IMR-90 (cell line): ENCODE measurements around the gene LANCL1. TPM values are rescaled to one million over a fixed set of nuclear protein-coding genes. Genes with fewer than 3 reads are reported as not detected.

Source experiments
- ATAC-seq: fragments of 200-7000 bp; cut with Tn5 transposase; 2 replicates; pipeline ENCODE4 v1.9.1; 2020; ENCODE audit warnings: low read depth, mild to moderate bottlenecking, moderate library complexity
- BruUV-seq: library from RNA; stranded (reverse); fragments of 400-500 nt; replicated peaks from 2 replicates; lab custom pipeline; 2021; lab: Mats Ljungman, UMichigan
- CTCF ChIA-PET: fragments of 300-600 bp; formaldehyde crosslinking; extraction: SDS; loops from one replicate; lab custom pipeline; 2021; ENCODE audit warnings: antibody characterized with exemption; lab: Yijun Ruan, JAX
- POLR2A ChIA-PET: fragments of 300-600 bp; sonication (Branson Sonifier 250); formaldehyde crosslinking; loops from one replicate; lab custom pipeline; 2022; ENCODE audit warnings: antibody characterized with exemption; ENCODE audit not compliant: unreplicated experiment; lab: Charles Lee
- DNase-seq: peaks from one replicate; pipeline ENCODE4 v3.0.0; 2013
- H2AFZ ChIP-seq: replicated peaks from 2 replicates; pipeline ENCODE3; 2013; ENCODE audit warnings: low read length, mild to moderate bottlenecking; ENCODE audit not compliant: poor library complexity
- H2AK5ac ChIP-seq: 2 replicates; pipeline ENCODE4 v1.6.1; 2013; ENCODE audit warnings: low read depth, low read length, inconsistent platforms
- H2AK9ac ChIP-seq: replicated peaks from 2 replicates; pipeline ENCODE3; 2013; ENCODE audit warnings: mild to moderate bottlenecking, low read depth, low read length, moderate library complexity; ENCODE audit not compliant: poor library complexity
- H2BK120ac ChIP-seq: 2 replicates; pipeline ENCODE4 v1.6.1; 2013; ENCODE audit warnings: low read depth, low read length, inconsistent platforms
- H2BK15ac ChIP-seq: 3 replicates; pipeline ENCODE4 v1.6.1; 2013; ENCODE audit warnings: low read depth, low read length, inconsistent platforms
- H2BK20ac ChIP-seq: 2 replicates; pipeline ENCODE4 v1.6.1; 2013; ENCODE audit warnings: low read depth, mild to moderate bottlenecking, inconsistent platforms, low read length, moderate library complexity
- H2BK5ac ChIP-seq: 2 replicates; pipeline ENCODE4 v1.6.1; 2013; ENCODE audit warnings: mild to moderate bottlenecking, low read depth, low read length, inconsistent platforms; ENCODE audit not compliant: poor library complexity, severe bottlenecking
- H3K14ac ChIP-seq: replicated peaks from 2 replicates; pipeline ENCODE4 v1.6.1; 2013; ENCODE audit warnings: low read depth, low read length, inconsistent platforms
- H3K18ac ChIP-seq: 2 replicates; pipeline ENCODE4 v1.6.1; 2013; ENCODE audit warnings: low read depth, low read length, control low read depth
- H3K23ac ChIP-seq: 2 replicates; pipeline ENCODE4 v1.6.1; 2013; ENCODE audit warnings: low read depth, low read length, inconsistent platforms
- H3K27ac ChIP-seq: 2 replicates; pipeline ENCODE4 v1.5.1; 2013; ENCODE audit warnings: mild to moderate bottlenecking, control low read depth, low read length; ENCODE audit not compliant: insufficient read depth
- H3K27me3 ChIP-seq: 2 replicates; pipeline ENCODE4 v1.6.1; 2013; ENCODE audit warnings: low read length; ENCODE audit not compliant: control insufficient read depth, insufficient read depth
- H3K36me3 ChIP-seq: 2 replicates; pipeline ENCODE4 v1.6.1; 2013; ENCODE audit warnings: low read length, mixed read lengths; ENCODE audit not compliant: control insufficient read depth, insufficient read depth
- H3K4ac ChIP-seq: 2 replicates; pipeline ENCODE4 v1.6.1; 2013; ENCODE audit warnings: low read depth, low read length, inconsistent platforms
- H3K4me1 ChIP-seq: 2 replicates; pipeline ENCODE4 v1.6.1; 2013; ENCODE audit warnings: low read length, mixed read lengths; ENCODE audit not compliant: control insufficient read depth, insufficient read depth
- H3K4me2 ChIP-seq: 2 replicates; pipeline ENCODE4 v1.6.1; 2013; ENCODE audit warnings: low read depth, mild to moderate bottlenecking, control low read depth, low read length, moderate library complexity
- H3K4me3 ChIP-seq: 2 replicates; pipeline ENCODE4 v1.5.1; 2013; ENCODE audit warnings: low read depth, mild to moderate bottlenecking, control low read depth, low read length, moderate library complexity; ENCODE audit not compliant: insufficient read depth
- H3K56ac ChIP-seq: 2 replicates; pipeline ENCODE4 v1.6.1; 2013; ENCODE audit warnings: low read length, inconsistent platforms; ENCODE audit not compliant: insufficient read depth; ENCODE audit errors: extremely low read depth
- H3K79me1 ChIP-seq, 2 experiments: 2 replicates each; pipeline ENCODE4 v1.6.1; 2013; ENCODE audit warnings: low read length in 2 of 2, inconsistent platforms in 1 of 2, low read depth in 1 of 2
- H3K9ac ChIP-seq: 2 replicates; pipeline ENCODE4 v1.6.1; 2013; ENCODE audit warnings: low read depth, low read length, control low read depth
- H3K9me1 ChIP-seq: 2 replicates; pipeline ENCODE4 v1.6.1; 2013; ENCODE audit warnings: low read length, inconsistent platforms; ENCODE audit not compliant: insufficient read depth
- H3K9me3 ChIP-seq: 2 replicates; pipeline ENCODE4 v1.6.1; 2013; ENCODE audit warnings: low read length; ENCODE audit not compliant: control insufficient read depth, insufficient read depth
- H4K20me1 ChIP-seq: 2 replicates; pipeline ENCODE4 v1.6.1; 2013; ENCODE audit warnings: low read length, inconsistent platforms; ENCODE audit not compliant: insufficient read depth
- H4K5ac ChIP-seq: 2 replicates; pipeline ENCODE4 v1.6.1; 2013; ENCODE audit warnings: mild to moderate bottlenecking, low read depth, low read length, control low read depth
- H4K8ac ChIP-seq, 2 experiments: 2 replicates each; pipeline ENCODE4 v1.6.1; 2013; ENCODE audit warnings: low read depth in 2 of 2, low read length in 2 of 2, control low read depth in 1 of 2, inconsistent platforms in 1 of 2
- H4K91ac ChIP-seq: 2 replicates; pipeline ENCODE4 v1.6.1; 2013; ENCODE audit warnings: low read depth, low read length, inconsistent platforms; ENCODE audit not compliant: insufficient read depth
- MXI1 ChIP-seq: IDR thresholded peaks from 2 replicates; pipeline ENCODE4 v1.6.1; 2012; ENCODE audit warnings: low read depth, mild to moderate bottlenecking, low read length, moderate library complexity, borderline replicate concordance
- WGBS, 2 experiments: methylation state at CpG; one replicate each; pipeline versions ENCODE4 v1.1.5 to v1.1.7; 2013; ENCODE audit warnings: missing lambda C conversion rate in 2 of 2; ENCODE audit not compliant: insufficient read length in 1 of 2; ENCODE audit errors: extremely low coverage in 2 of 2; 5-methylcytosine and 5-hydroxymethylcytosine counted together
- dilution Hi-C: fragments of 300-500 bp; cut with HindIII; formaldehyde crosslinking; loops from one replicate; pipeline ENCODE4 v1.14.3; 2018; ENCODE audit warnings: low sequenced_read_pairs; ENCODE audit not compliant: unreplicated experiment
- in situ Hi-C: fragments of 300-500 bp; cut with MboI; formaldehyde crosslinking; loops from 3 replicates; pipeline ENCODE4 v1.14.3; 2019; ENCODE audit warnings: low sequenced_read_pairs, inconsistent platforms, mixed read lengths
- intact Hi-C: fragments of 100-400 bp; cut with micrococcal nuclease; formaldehyde crosslinking; loops from 2 replicates; pipeline ENCODE4 v1.10.0; 2022
- polyA plus RNA-seq, 3 experiments: library from polyadenylated mRNA; depleted of rRNA; stranded (reverse); fragments of >200 nt; gene quantifications; 2 replicates each; pipeline ENCODE4 v1.2.3, GENCODE V29; 2012; ENCODE audit warnings: low replicate concordance in 1 of 3
- total RNA-seq: library from RNA; depleted of rRNA; stranded (reverse); fragments of >200 nt; gene quantifications from 2 replicates; pipeline ENCODE4 v1.2.3, GENCODE V29; 2012

Gene LANCL1
- total and polyA plus RNA-seq, 2 of the 4 experiments (the other 2 are of a cell fraction) = 29.7 to 53.8 TPM

- Histone ChIP-seq H2BK120ac (no peak overlapping the region), H2AFZ (no peak overlapping the region)
- ATAC-seq = no peak
These were observed 853 bp downstream of the LANCL1 start for GRCh38 chr2:210475706-210476105.

More at GRCh38 chr2:210475706-210476105, 853 bp downstream of the LANCL1 start:
- H4K8ac ChIP-seq = peak overlapping the region in 1 of 2 experiments; percentile 88; a peak in 1 of 4 replicates
- H4K91ac ChIP-seq = no peak overlapping the region
- H3K56ac ChIP-seq = no peak overlapping the region
- peak overlapping the region; percentile 91 for H3K4me3 ChIP-seq
- no peak overlapping the region for H2AK9ac ChIP-seq
- 0 out of 2 replicates have a peak overlapping the region, but pooled peaks have one; percentile 45 for H3K23ac ChIP-seq
- no peak overlapping the region for H2BK15ac ChIP-seq
- no peaks in the 10 kb centered on the region for H3K9me1 ChIP-seq
- ChIA-PET CTCF (no interaction called here), POLR2A (no interaction called here)
- H3K4me1 ChIP-seq = no peaks in the 10 kb centered on the region
- DNase-seq = no peak
- no TSS peak for BruUV-seq
- no CpG with 5 or more reads among the region's 6 CpGs for WGBS, 2 experiments
- no peak overlapping the region for H3K14ac ChIP-seq
- H2AK5ac ChIP-seq = no peak overlapping the region
- TF ChIP-seq MXI1 = no peak
- H2BK5ac ChIP-seq = no peak overlapping the region
- no peak overlapping the region for H2BK20ac ChIP-seq
- no peaks in the 10 kb centered on the region for H4K20me1 ChIP-seq
- peaks cover 4 to 14% of the 10 kb centered on the region in 2 experiments for H3K79me1 ChIP-seq
- peak overlapping the region; percentile 75; the same call in 1 of the 2 replicates for H3K9ac ChIP-seq
- in situ Hi-C loops (no loop called here), intact Hi-C loops (no loop called here), dilution Hi-C loops (no loop called here)
- H3K4me2 ChIP-seq = peak overlapping the region; percentile 90
- no peak overlapping the region for H3K27ac ChIP-seq
- peaks cover 3% of the 10 kb centered on the region for H3K36me3 ChIP-seq
- no peaks in the 10 kb centered on the region for H3K9me3 ChIP-seq
- no peak overlapping the region for H3K18ac ChIP-seq
- H4K5ac ChIP-seq = 0 out of 2 replicates have a peak overlapping the region, but pooled peaks have one; percentile 17
- H3K4ac ChIP-seq = no peak overlapping the region
- no peaks in the 10 kb centered on the region for H3K27me3 ChIP-seq
